HepG2 (cell line): ENCODE measurements around the gene DNAJC18.

Experiments
- ARID4A ChIP-seq: sonication (generic); formaldehyde crosslinking; IDR thresholded peaks from 2 replicates; pipeline ENCODE4 v1.5.0; 2020; ENCODE audit warnings: mild to moderate bottlenecking, missing genetic modification reagents, borderline replicate concordance
- CBX2 ChIP-seq, 2 experiments: fragments of 200-600 bp in 1 of 2; sonication (generic); formaldehyde crosslinking in 1 of 2; IDR thresholded peaks; 2 replicates each; pipeline versions ENCODE4 v1.7.0 to v1.8.1; 2018 to 2022; ENCODE audit warnings: low read depth in 2 of 2, low read length in 1 of 2, mild to moderate bottlenecking in 1 of 2, missing genetic modification reagents in 1 of 2
- HNRNPK ChIP-seq: fragments of 200-400 bp; formaldehyde crosslinking; IDR thresholded peaks from 2 replicates; pipeline ENCODE4 v1.6.1; 2018; ENCODE audit warnings: low read length, low read depth, moderate library complexity, mild to moderate bottlenecking; ENCODE audit not compliant: poor library complexity, severe bottlenecking
- RAD21 ChIP-seq: fragments of 450-650 bp; formaldehyde crosslinking; IDR thresholded peaks from 2 replicates; pipeline ENCODE4 v1.5.0; 2020; ENCODE audit warnings: mild to moderate bottlenecking
- SIX1 ChIP-seq: sonication (generic); formaldehyde crosslinking; IDR thresholded peaks from 2 replicates; pipeline ENCODE4 v1.4.0; 2020; ENCODE audit warnings: missing genetic modification reagents, borderline replicate concordance

DNA sequence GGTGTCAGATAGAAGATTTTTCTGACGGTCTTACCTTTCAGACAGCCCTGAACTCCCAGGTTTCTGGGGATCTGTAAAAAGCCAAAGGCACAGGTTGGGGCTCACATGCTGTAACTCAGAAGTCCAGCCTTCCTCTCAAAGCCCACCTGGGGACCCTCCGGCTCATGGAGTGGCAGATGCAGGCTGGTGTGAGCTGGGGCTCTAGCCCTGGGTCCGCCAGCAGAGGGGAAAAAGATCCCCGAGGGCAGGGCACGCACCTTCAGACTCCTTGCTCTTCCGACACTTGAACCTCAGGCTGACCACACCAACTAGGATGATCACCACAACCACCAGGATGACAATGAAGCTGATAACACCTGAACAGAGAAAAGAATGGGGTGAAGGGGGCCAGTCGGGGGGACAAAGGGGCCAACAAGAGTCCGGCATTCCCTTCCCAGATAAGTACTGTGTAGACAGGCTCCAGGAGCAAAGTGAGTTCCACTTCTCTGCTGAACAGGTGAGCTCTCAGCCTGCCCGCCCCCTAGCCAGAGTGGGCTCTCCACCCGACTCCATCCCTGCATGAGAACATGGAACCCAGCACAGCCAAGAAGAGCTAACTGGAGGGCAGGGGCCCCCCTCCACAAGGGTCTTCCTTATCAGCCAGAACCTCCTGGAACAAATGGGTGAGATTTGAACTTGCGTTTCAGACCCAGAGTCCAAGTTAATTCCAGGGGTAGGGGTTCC is 15.4 kb upstream of the DNAJC18 start:
- TF ChIP-seq HNRNPK (no peak), SIX1 (no peak), ARID4A (CRISPR knock-in tag) (no peak), CBX2 (IDR thresholded peaks at IDR 0.05; ENCODE audit: low read depth, low read length) (no peak), CBX2 (CRISPR knock-in tag; IDR thresholded peaks at IDR 0.05; ENCODE audit: low read depth) (no peak), RAD21 (CRISPR knock-in tag) (no peak)
